DMS79 (cell line): ENCODE results near the gene ARMCX4.
"Not testable (repeated sequence)": the region's sequence is repeated elsewhere in the genome, so short reads cannot be mapped to it uniquely, and the experiment has no call there.

Experiments
- DNase-seq: peaks from one replicate; lab custom pipeline; 2025; lab: John Stamatoyannopoulos, UW

ARMCX4 gene

GRCh38 chrX:101485212-101485949 is at the start of gene ARMCX4:
TSS of gene ARMCX4 (plus strand) at chrX:101485456. CDS start at chrX:101488590, 3,134 bp downstream.
- peak; percentile 64 for DNase-seq

GRCh38 chrX:101442085-101442484 is 43.2 kb upstream of the ARMCX4 start:
- no peak for DNase-seq

- DNase-seq, result no peak
Observed at GRCh38 chrX:101449279-101449678, 36.0 kb upstream of the ARMCX4 start.

- no peak for DNase-seq
Observed at GRCh38 chrX:101450085-101450484, 35.2 kb upstream of the ARMCX4 start.

- DNase-seq, result no peak
Observed at GRCh38 chrX:101450961-101451360, 34.3 kb upstream of the ARMCX4 start.

- no peak for DNase-seq
Observed at GRCh38 chrX:101452056-101452455, 33.2 kb upstream of the ARMCX4 start.

- DNase-seq, result no peak
Observed at GRCh38 chrX:101460669-101461068, 24.6 kb upstream of the ARMCX4 start.

- DNase-seq, result peak; percentile 9
Observed at GRCh38 chrX:101462892-101463291, 22.4 kb upstream of the ARMCX4 start.

GRCh38 chrX:101478366-101478765 is 6.9 kb upstream of the ARMCX4 start:
- no peak for DNase-seq

GRCh38 chrX:101482296-101482695 is 3.0 kb upstream of the ARMCX4 start:
- no peak for DNase-seq

GRCh38 chrX:101483705-101484104 is 1.6 kb upstream of the ARMCX4 start:
- no peak for DNase-seq

GRCh38 chrX:101484135-101484534 is 1.1 kb upstream of the ARMCX4 start:
- no peak for DNase-seq

GRCh38 chrX:101488796-101489195 is 3.5 kb downstream of the ARMCX4 start:
- no peak for DNase-seq

GRCh38 chrX:101491943-101492342 is 6.7 kb downstream of the ARMCX4 start:
- no peak for DNase-seq

- DNase-seq, result no peak
Observed at GRCh38 chrX:101493225-101493624, 8.0 kb downstream of the ARMCX4 start.

- not testable (repeated sequence) for DNase-seq
Observed at GRCh38 chrX:101502929-101503328, 17.7 kb downstream of the ARMCX4 start.

GRCh38 chrX:101507372-101507771 is 22.1 kb downstream of the ARMCX4 start:
- DNase-seq, result no peak

- DNase-seq, result no peak
Observed at GRCh38 chrX:101507986-101508385, 22.7 kb downstream of the ARMCX4 start.

- no peak for DNase-seq
Observed at GRCh38 chrX:101530944-101531343, 45.7 kb downstream of the ARMCX4 start.
